ENCODE measurements around the gene MALT1.

DNA sequence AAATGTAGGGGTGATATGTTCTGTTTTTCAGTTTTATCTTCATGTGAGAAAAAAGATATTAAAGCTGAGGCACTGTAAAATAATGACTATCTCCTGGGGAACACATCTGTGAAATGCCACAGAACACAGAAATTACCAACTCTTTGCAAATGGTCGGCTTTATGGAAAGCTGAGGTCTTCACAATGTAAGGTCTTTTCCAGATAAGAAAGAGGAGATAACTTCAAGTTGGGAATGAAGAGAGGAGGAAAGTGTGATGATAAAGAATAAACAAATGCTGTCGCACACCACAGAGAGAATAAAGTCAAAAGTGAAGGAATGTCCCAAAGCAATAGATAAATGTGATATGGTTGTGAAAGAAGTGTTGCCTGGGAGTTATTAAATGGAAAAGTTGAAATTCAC, 41.2 kb upstream of the MALT1 start:
- TF ChIP-seq POLR2A (IDR thresholded peaks at IDR 0.05) = no peak
- TF ChIP-seq, protein P1, sequence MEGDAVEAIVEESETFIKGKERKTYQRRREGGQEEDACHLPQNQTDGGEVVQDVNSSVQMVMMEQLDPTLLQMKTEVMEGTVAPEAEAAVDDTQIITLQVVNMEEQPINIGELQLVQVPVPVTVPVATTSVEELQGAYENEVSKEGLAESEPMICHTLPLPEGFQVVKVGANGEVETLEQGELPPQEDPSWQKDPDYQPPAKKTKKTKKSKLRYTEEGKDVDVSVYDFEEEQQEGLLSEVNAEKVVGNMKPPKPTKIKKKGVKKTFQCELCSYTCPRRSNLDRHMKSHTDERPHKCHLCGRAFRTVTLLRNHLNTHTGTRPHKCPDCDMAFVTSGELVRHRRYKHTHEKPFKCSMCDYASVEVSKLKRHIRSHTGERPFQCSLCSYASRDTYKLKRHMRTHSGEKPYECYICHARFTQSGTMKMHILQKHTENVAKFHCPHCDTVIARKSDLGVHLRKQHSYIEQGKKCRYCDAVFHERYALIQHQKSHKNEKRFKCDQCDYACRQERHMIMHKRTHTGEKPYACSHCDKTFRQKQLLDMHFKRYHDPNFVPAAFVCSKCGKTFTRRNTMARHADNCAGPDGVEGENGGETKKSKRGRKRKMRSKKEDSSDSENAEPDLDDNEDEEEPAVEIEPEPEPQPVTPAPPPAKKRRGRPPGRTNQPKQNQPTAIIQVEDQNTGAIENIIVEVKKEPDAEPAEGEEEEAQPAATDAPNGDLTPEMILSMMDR (IDR thresholded peaks at IDR 0.05) = no peak
